DMS153 (cell line): ENCODE measurements around the gene SENP3.
A peak's percentile ranks its signal among the peaks of the same experiment; 100 is the strongest.
"Not testable (repeated sequence)": the region's sequence is repeated elsewhere in the genome, so short reads cannot be mapped to it uniquely, and the experiment has no call there.

Experiments
- DNase-seq: peaks from one replicate; lab custom pipeline; 2025; lab: John Stamatoyannopoulos, UW

Gene SENP3

GRCh38 chr17:7597561-7597960, 35.8 kb downstream of the SENP3 start:
- DNase-seq: not testable (repeated sequence)

DNA sequence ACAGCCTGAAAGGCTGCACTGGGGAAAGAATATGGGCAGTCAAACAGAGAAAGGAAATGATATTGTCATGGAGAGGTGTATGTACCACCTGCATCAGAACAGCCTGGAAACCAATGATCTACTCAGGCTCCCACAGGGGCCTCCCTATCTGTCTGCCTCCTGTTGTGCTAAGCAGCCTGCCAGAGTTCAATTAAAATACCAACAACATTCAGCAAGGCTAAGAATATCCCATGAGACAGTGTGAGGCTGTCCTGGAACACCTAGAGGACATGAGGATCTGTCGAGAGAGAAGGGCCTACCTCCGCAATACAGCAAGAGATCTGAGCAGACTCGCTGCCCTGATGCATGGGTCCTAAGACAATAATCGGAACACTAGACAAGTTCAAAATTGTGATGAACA, 44.6 kb downstream of the SENP3 start:
- DNase-seq: no peak

DNA sequence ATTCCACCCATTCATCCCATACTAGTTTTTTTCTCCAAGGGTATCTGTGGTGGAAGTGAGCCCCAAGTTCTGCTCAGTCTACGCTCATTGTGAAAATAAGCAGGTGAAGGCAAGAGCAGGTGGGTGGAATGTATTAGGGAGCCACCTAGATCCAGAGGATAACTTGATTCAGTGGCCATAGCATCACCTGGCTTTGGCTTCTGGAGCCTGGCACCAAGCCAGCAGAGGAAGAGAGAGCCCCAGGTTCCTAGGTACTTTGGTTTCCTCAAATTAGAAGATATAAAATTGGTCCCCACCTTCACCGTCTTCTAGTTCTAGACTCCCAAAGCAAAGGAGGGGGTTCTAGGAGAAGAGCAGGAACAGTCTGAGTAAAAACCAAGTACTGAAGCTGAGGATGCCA, 48.9 kb downstream of the SENP3 start:
- no peak for DNase-seq

- no peak for DNase-seq
Measured at GRCh38 chr17:7611635-7612293, 50.0 kb downstream of the SENP3 start.

GRCh38 chr17:7612294-7612640, 50.5 kb downstream of the SENP3 start:
- no peak for DNase-seq

GRCh38 chr17:7613769-7614424, 52.2 kb downstream of the SENP3 start:
- DNase-seq: no peak

DNA sequence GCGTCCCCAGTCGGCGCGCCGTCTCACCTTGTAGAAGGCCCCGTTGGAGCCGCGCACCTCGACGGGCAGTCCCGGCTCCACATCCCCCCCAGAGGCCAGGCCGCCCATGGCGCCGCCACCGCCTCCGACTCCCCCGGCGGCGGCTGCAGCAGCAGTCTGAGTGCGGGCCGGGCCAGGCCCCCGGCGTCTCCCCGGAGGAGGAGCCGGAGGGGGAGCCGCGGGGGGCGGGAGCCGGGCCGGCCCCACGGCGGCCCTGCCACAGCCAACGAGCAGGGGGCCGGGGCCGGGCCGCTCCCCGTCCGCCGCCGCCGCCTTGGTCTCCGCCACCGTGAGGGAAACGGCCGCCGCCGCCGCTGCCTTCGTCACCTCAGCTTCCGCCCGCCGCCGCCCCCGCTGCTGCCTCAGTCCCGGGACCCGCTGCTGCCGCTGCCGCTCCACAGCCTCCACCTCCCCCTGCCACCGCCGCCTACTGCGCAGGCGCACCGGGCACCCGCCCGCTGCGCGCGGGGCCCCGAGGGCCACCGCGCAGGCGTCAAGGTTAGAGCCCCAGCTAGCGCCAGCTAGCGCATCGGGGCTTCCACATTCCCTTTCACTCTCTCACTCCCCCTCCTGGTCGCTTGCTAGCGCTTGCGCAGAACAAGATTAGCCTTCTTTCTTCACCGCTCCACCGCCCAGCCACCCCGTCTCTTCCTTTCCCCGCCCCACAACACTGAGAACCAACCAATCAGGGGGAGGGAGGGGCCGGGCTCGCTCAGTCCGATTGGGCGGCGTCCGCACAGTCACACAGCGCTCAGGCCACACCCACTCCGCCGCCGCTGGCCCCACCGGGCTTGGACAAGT, 52.9 kb downstream of the SENP3 start, which contains the start of gene FXR2:
FXR2 (minus strand) TSS at position 473 of the 840 bp plus-strand sequence; CDS start at position 108, 365 bp downstream.
- peak; percentile 96 for DNase-seq

- no peak for DNase-seq
Measured at GRCh38 chr17:7615265-7615747, 53.6 kb downstream of the SENP3 start.

DNA sequence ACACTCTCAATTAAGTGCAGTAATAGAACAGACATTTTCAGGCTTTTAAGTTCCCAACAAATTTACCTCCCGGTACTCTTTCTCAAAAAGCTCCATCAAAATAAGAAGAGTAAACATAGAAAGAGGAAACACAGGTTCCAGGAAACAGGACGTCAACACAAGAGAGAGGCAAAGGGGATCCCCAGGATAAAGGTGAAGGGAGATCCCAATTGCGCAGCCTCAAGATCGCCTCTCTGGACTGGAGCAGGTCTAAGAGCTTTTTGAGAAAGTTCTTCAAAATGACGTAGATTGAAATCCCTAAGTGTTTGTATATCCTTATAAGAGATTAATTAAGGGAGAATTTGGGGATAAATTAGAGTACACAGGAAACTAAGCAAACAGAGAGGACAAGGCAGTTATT, 56.9 kb downstream of the SENP3 start:
- no peak for DNase-seq

GRCh38 chr17:7620835-7621234, 59.1 kb downstream of the SENP3 start:
- no peak for DNase-seq
